Smooth muscle cell of the umbilical artery (primary cell): ENCODE results near the gene ZNF790. TPM values are rescaled to one million over a fixed set of nuclear protein-coding genes. Genes with fewer than 3 reads are reported as not detected.

Experiments
- total RNA-seq: library from RNA; depleted of rRNA; stranded (reverse); fragments of >200 nt; gene quantifications from 2 replicates; pipeline ENCODE4 v1.2.3, GENCODE V29; 2014

ZNF790 gene
- 7.4 and 8.0 TPM in 2 replicates for total RNA-seq

GRCh38 chr19:36837906-36838783 is at the start of gene ZNF790:
ZNF790 (minus strand) TSS chr19:36838387; CDS start chr19:36825619, 12,768 bp downstream.

GRCh38 chr19:36850559-36851442 is 12.6 kb upstream of the ZNF790 start, which contains the start of gene ZNF345:
ZNF345 (plus strand) TSS chr19:36850876; CDS start chr19:36876831, 25,955 bp downstream.

GRCh38 chr19:36772311-36773222 is 65.6 kb downstream of the ZNF790 start, which contains the start of gene ZNF850:
ZNF850 (minus strand) TSS chr19:36772807; CDS start chr19:36762606, 10,201 bp downstream.

Other genes starting within 250 kb of the ZNF790 start
- 6.7 and 8.6 TPM in 2 replicates for gene ZNF382, start 233.1 kb downstream of the ZNF790 start, total RNA-seq
- gene ZNF461, start 171.6 kb downstream of the ZNF790 start, total RNA-seq = 11.8 and 18.1 TPM in 2 replicates
- 5.3 and 8.1 TPM in 2 replicates for gene ZNF567, start 150.8 kb downstream of the ZNF790 start, total RNA-seq
- gene ZNF850, start 65.6 kb downstream of the ZNF790 start, total RNA-seq = 5.0 and 7.5 TPM in 2 replicates
- 1.2 and 1.5 TPM in 2 replicates for gene ZNF345, start 12.5 kb upstream of the ZNF790 start, total RNA-seq
- gene ZNF829, start 77.9 kb upstream of the ZNF790 start, total RNA-seq = 2.6 and 2.7 TPM in 2 replicates
- gene ZNF568, start 77.9 kb upstream of the ZNF790 start, total RNA-seq = 11.5 and 11.6 TPM in 2 replicates
- gene ZNF420, start 240.0 kb upstream of the ZNF790 start, total RNA-seq = 6.9 and 10.4 TPM in 2 replicates